HepG2 (cell line): Measurements from ENCODE around the gene DPH6. TPM values are rescaled to one million over a fixed set of nuclear protein-coding genes. Genes with fewer than 3 reads are reported as not detected.

Experiments used
- ATAC-seq: fragments of 200-7000 bp; cut with Tn5 transposase; 3 replicates; pipeline ENCODE4 v1.9.1; 2020; ENCODE audit warnings: mild to moderate bottlenecking, moderate library complexity
- BruUV-seq: library from RNA; stranded (reverse); fragments of 400-500 nt; replicated peaks from 2 replicates; lab custom pipeline; 2021; lab: Mats Ljungman, UMichigan
- CTCF ChIA-PET: fragments of 300-600 bp; formaldehyde crosslinking; extraction: SDS; loops from one replicate; lab custom pipeline; 2021; ENCODE audit warnings: low total read pairs, inconsistent platforms, low intra/inter-chr PET ratio; lab: Yijun Ruan, JAX
- POLR2A ChIA-PET: fragments of 350-600 bp; sonication (Branson Sonifier 250); formaldehyde crosslinking; loops from one replicate; lab custom pipeline; 2020; ENCODE audit warnings: antibody characterized with exemption, inconsistent platforms; lab: Yijun Ruan, JAX
- DNase-seq: peaks from one replicate; pipeline ENCODE4 v3.0.0-alpha.2; 2015; ENCODE audit warnings: low spot score
- FAIRE-seq: peaks from 3 replicates; lab custom pipeline; 2011; peaks lifted over from hg19 to GRCh38; lab: Jason Lieb, UNC
- H2AFZ ChIP-seq: one replicate; pipeline ENCODE4 v1.6.1; 2011; ENCODE audit warnings: low read length, inconsistent platforms
- H3K27ac ChIP-seq: fragments of 300-600 bp; 3 replicates; pipeline ENCODE4 v1.8.0; 2011; ENCODE audit warnings: mixed run types, mild to moderate bottlenecking, mixed read lengths, low read length, inconsistent platforms; ENCODE audit not compliant: insufficient read depth; ENCODE audit errors: extremely low read length
- H3K27me3 ChIP-seq, 2 experiments: fragments of 200-600 bp in 1 of 2; 2 replicates in 1 of 2; 3 replicates in 1 of 2; pipeline versions ENCODE4 v1.6.0 to v1.8.0; 2011; ENCODE audit warnings: low read length in 2 of 2, mild to moderate bottlenecking in 2 of 2, moderate library complexity in 2 of 2, inconsistent platforms in 1 of 2; ENCODE audit not compliant: insufficient read depth in 2 of 2, control insufficient read depth in 1 of 2
- H3K36me3 ChIP-seq, 2 experiments: fragments of 200-600 bp in 1 of 2; replicated peaks in 1 of 2; 2 replicates in 1 of 2; 3 replicates in 1 of 2; pipeline versions ENCODE4 v1.5.1 to v1.8.0; 2011; ENCODE audit warnings: low read length in 2 of 2, inconsistent platforms in 1 of 2; ENCODE audit not compliant: insufficient read depth in 2 of 2, control insufficient read depth in 1 of 2
- H3K4me1 ChIP-seq: 2 replicates; pipeline ENCODE4 v1.5.1; 2012; ENCODE audit warnings: low read length, inconsistent platforms; ENCODE audit not compliant: insufficient read depth
- H3K4me2 ChIP-seq: 2 replicates; pipeline ENCODE4 v1.6.0; 2011; ENCODE audit warnings: low read depth, low read length, inconsistent platforms
- H3K4me3 ChIP-seq, 3 experiments: fragments of 200-600 bp in 1 of 3; sonication (generic), shearing (Covaris generic) in 1 of 3; replicated peaks in 1 of 3; 2 replicates each; pipeline ENCODE4 v1.5.1; 2011 to 2016; ENCODE audit warnings: low read length in 3 of 3, inconsistent platforms in 2 of 3, low read depth in 2 of 3, mild to moderate bottlenecking in 2 of 3, control low read depth in 1 of 3, mixed read lengths in 1 of 3; ENCODE audit not compliant: insufficient read depth in 1 of 3
- H3K79me2 ChIP-seq: one replicate; pipeline ENCODE4 v1.6.1; 2011; ENCODE audit warnings: low read length, inconsistent platforms; ENCODE audit not compliant: insufficient read depth
- H3K9ac ChIP-seq: 2 replicates; pipeline ENCODE4 v1.6.0; 2011; ENCODE audit warnings: mild to moderate bottlenecking, low read depth, low read length, inconsistent platforms; ENCODE audit not compliant: insufficient read depth
- H3K9me3 ChIP-seq: 2 replicates; pipeline ENCODE4 v1.5.1; 2012; ENCODE audit warnings: mild to moderate bottlenecking, low read length
- H4K20me1 ChIP-seq: 2 replicates; pipeline ENCODE4 v1.6.0; 2011; ENCODE audit warnings: inconsistent platforms, mild to moderate bottlenecking, low read length, moderate library complexity; ENCODE audit not compliant: insufficient read depth
- CENPT ChIP-seq: sonication (generic); formaldehyde crosslinking; IDR thresholded peaks from 2 replicates; pipeline ENCODE4 v1.8.0; 2022; ENCODE audit warnings: low read depth, mild to moderate bottlenecking, moderate library complexity, missing genetic modification reagents
- FOXC1 ChIP-seq: sonication (generic); formaldehyde crosslinking; IDR thresholded peaks from 2 replicates; pipeline ENCODE4 v1.8.0; 2022; ENCODE audit warnings: mild to moderate bottlenecking, missing genetic modification reagents, borderline replicate concordance
- FOXO1 ChIP-seq: sonication (generic); formaldehyde crosslinking; IDR thresholded peaks from 2 replicates; pipeline ENCODE4 v1.4.0; 2020; ENCODE audit warnings: missing genetic modification reagents
- HNRNPK ChIP-seq: fragments of 200-400 bp; formaldehyde crosslinking; IDR thresholded peaks from 2 replicates; pipeline ENCODE4 v1.6.1; 2018; ENCODE audit warnings: low read length, low read depth, moderate library complexity, mild to moderate bottlenecking; ENCODE audit not compliant: poor library complexity, severe bottlenecking
- KLF9 ChIP-seq: IDR thresholded peaks from 2 replicates; pipeline ENCODE4 v1.6.1; 2016; ENCODE audit warnings: low read depth
- PAX8 ChIP-seq: sonication (generic); formaldehyde crosslinking; IDR thresholded peaks from 2 replicates; pipeline ENCODE4 v1.8.0; 2022; ENCODE audit warnings: mild to moderate bottlenecking, missing genetic modification reagents, borderline replicate concordance
- PLRG1 ChIP-seq: fragments of 450-650 bp; conservative IDR thresholded peaks from 2 replicates; pipeline ENCODE4 v1.6.1; 2016
- THAP7 ChIP-seq: sonication (generic); formaldehyde crosslinking; IDR thresholded peaks from 2 replicates; pipeline ENCODE4 v1.8.1; 2023; ENCODE audit warnings: mild to moderate bottlenecking, missing genetic modification reagents
- ZBED4 ChIP-seq: sonication (generic); formaldehyde crosslinking; IDR thresholded peaks from 2 replicates; pipeline ENCODE4 v1.4.0; 2020; ENCODE audit warnings: missing genetic modification reagents, borderline replicate concordance
- ZBTB49 ChIP-seq: sonication (generic); formaldehyde crosslinking; IDR thresholded peaks from 2 replicates; pipeline ENCODE4 v1.4.0; 2020; ENCODE audit warnings: missing genetic modification reagents, borderline replicate concordance
- ZNF30 ChIP-seq: sonication (generic); formaldehyde crosslinking; IDR thresholded peaks from 2 replicates; pipeline ENCODE4 v1.5.0; 2020; ENCODE audit warnings: mild to moderate bottlenecking, missing genetic modification reagents
- ZNF577 ChIP-seq: sonication (generic); formaldehyde crosslinking; IDR thresholded peaks from 2 replicates; pipeline ENCODE4 v1.4.0; 2020; ENCODE audit warnings: mild to moderate bottlenecking, low read depth, missing genetic modification reagents, borderline replicate concordance
- WGBS: methylation state at CpG from one replicate; pipeline ENCODE4 v1.1.6; 2017; ENCODE audit warnings: low lambda C conversion rate; 5-methylcytosine and 5-hydroxymethylcytosine counted together
- in situ Hi-C: cut with HindIII; loops from 2 replicates; pipeline ENCODE4 v1.10.0; 2017; ENCODE audit warnings: low pct_unique_long_range_greater_than_20kb; ENCODE audit not compliant: extremely low pct_ligation_motif_present
- intact Hi-C: fragments of 100-400 bp; cut with micrococcal nuclease; formaldehyde crosslinking; loops from one replicate; pipeline ENCODE4 v1.10.0; 2022; ENCODE audit not compliant: unreplicated experiment
- polyA plus RNA-seq, 8 experiments: library from polyadenylated mRNA; depleted of rRNA in 3 of 8; stranded (reverse) in 7 of 8; unstranded in 1 of 8; fragments of >200 nt; fragmentation: Illumina TruSeq in 4 of 8; extraction: Trizol in 4 of 8; gene quantifications; 2 replicates each; pipeline versions ENCODE4 v1.2.1 to v1.2.3, GENCODE V29; 2011 to 2016; ENCODE audit warnings: low read depth in 4 of 8, missing spikeins in 1 of 8, mixed read lengths in 1 of 8; ENCODE audit not compliant: insufficient read depth in 1 of 8
- total RNA-seq, 5 experiments: library from RNA; depleted of rRNA; stranded (reverse); fragments of >200 nt; fragmentation: Illumina TruSeq; extraction: Trizol; gene quantifications; 2 replicates each; pipeline ENCODE4 v1.2.3, GENCODE V29; 2016; ENCODE audit warnings: low read depth in 1 of 5

Gene DPH6
- total and polyA plus RNA-seq, 2 of the 13 experiments (the other 11 are each of a cell fraction or from before 2014, with no cell fraction given), result 10.2 to 25.8 TPM

- H3K9me3 ChIP-seq, result no peaks in the 10 kb centered on the region
- H3K79me2 ChIP-seq, result no peaks in the 10 kb centered on the region
- POLR2A ChIA-PET, result no interaction called here
- no peak overlapping the region for H3K9ac ChIP-seq
- H3K36me3 ChIP-seq, result no peaks in the 10 kb centered on the region
- in situ Hi-C loops, result no loop called here
- H3K4me3 ChIP-seq, result no peak overlapping the region
- H3K4me1 ChIP-seq, result no peaks in the 10 kb centered on the region
- no peak overlapping the region for H3K27ac ChIP-seq
- no peaks in the 10 kb centered on the region for H3K27me3 ChIP-seq
- WGBS, result 7% methylated on average over 1 of the region's 1 CpG
- no peak overlapping the region for H2AFZ ChIP-seq
- intact Hi-C loops, result no loop called here
- BruUV-seq, result no TSS peak
- no peaks in the 10 kb centered on the region for H4K20me1 ChIP-seq
- DNase-seq (no peak), FAIRE-seq (no peak), ATAC-seq (no peak)
- CTCF ChIA-PET, result no interaction called here
- TF ChIP-seq ZNF577 (CRISPR knock-in tag), result no peak
- TF ChIP-seq PLRG1, result no peak
- no peak overlapping the region for H3K4me2 ChIP-seq
Measured at GRCh38 chr15:35567392-35567791, 21.4 kb upstream of the DPH6 start.

GRCh38 chr15:35566991-35567390 lies 21.0 kb upstream of the DPH6 start:
- no peaks in the 10 kb centered on the region for H3K27me3 ChIP-seq
- H3K4me2 ChIP-seq, result no peak overlapping the region
- H2AFZ ChIP-seq, result no peak overlapping the region
- intact Hi-C loops (no loop called here), in situ Hi-C loops (no loop called here)
- no peak overlapping the region for H3K27ac ChIP-seq
- BruUV-seq, result no TSS peak
- no peaks in the 10 kb centered on the region for H3K9me3 ChIP-seq
- H4K20me1 ChIP-seq, result no peaks in the 10 kb centered on the region
- no peak for DNase-seq
- no peaks in the 10 kb centered on the region for H3K36me3 ChIP-seq
- no peaks in the 10 kb centered on the region for H3K79me2 ChIP-seq
- no peaks in the 10 kb centered on the region for H3K4me1 ChIP-seq
- FAIRE-seq, result no peak
- ChIA-PET CTCF (no interaction called here), POLR2A (no interaction called here)
- H3K4me3 ChIP-seq, result no peak overlapping the region
- 51% methylated on average over 3 of the region's 3 CpGs for WGBS
- ATAC-seq, result no peak
- no peak overlapping the region for H3K9ac ChIP-seq
- TF ChIP-seq ZNF30 (CRISPR knock-in tag) (no peak), PAX8 (no peak), ZBTB49 (CRISPR knock-in tag) (no peak), FOXC1 (CRISPR knock-in tag) (no peak), ZBED4 (CRISPR knock-in tag) (no peak), THAP7 (CRISPR knock-in tag) (no peak), CENPT (CRISPR knock-in tag) (no peak), HNRNPK (no peak), FOXO1 (CRISPR knock-in tag) (no peak), KLF9 (CRISPR knock-in tag) (no peak)
